Transverse colon (tissue), 4 donors: Measurements from ENCODE around the gene PET100. TPM values are rescaled to one million over a fixed set of nuclear protein-coding genes. Genes with fewer than 3 reads are reported as not detected.

Experiments used
- DNase-seq: peaks from one replicate; pipeline ENCODE4 v3.0.0-alpha.2; 2019
- H3K27ac ChIP-seq, 4 donors: fragments of 200-600 bp; sonication (generic); 2 replicates each; pipeline ENCODE4 v1.5.1; 2016 to 2018; ENCODE audit warnings: inconsistent platforms in 4 of 4
- H3K27me3 ChIP-seq: fragments of 200-600 bp; sonication (generic); 2 replicates; pipeline ENCODE4 v1.5.1; 2017; ENCODE audit warnings: inconsistent platforms
- H3K36me3 ChIP-seq, 4 donors: fragments of 200-600 bp; sonication (generic); 2 replicates each; pipeline ENCODE4 v1.5.1; 2017 to 2019; ENCODE audit warnings: inconsistent platforms in 4 of 4
- H3K4me1 ChIP-seq, 4 donors: fragments of 200-600 bp; sonication (generic); 2 replicates each; pipeline ENCODE4 v1.5.1; 2017 to 2020; ENCODE audit warnings: inconsistent platforms in 4 of 4
- H3K4me3 ChIP-seq, 4 donors: fragments of 200-600 bp; sonication (generic); 1 replicate in 1 of 4; 2 replicates in 3 of 4; pipeline versions ENCODE4 v1.5.1 to v1.6.1; 2017 to 2019; ENCODE audit warnings: inconsistent platforms in 4 of 4
- H3K9me3 ChIP-seq, 2 donors: fragments of 200-600 bp; sonication (generic); 2 replicates each; pipeline ENCODE4 v1.5.1; 2017 to 2019; ENCODE audit warnings: inconsistent platforms in 2 of 2
- CTCF ChIP-seq, 5 experiments: fragments of 200-600 bp in 3 of 5; fragments of 450-650 bp in 2 of 5; sonication (generic) in 3 of 5; IDR thresholded peaks; 1 replicate in 2 of 5; 2 replicates in 3 of 5; pipeline ENCODE4 v1.5.1; 2016 to 2017; ENCODE audit warnings: antibody characterized with exemption in 5 of 5, inconsistent platforms in 3 of 5, mild to moderate bottlenecking in 2 of 5, moderate library complexity in 1 of 5
- EP300 ChIP-seq: sonication (generic); formaldehyde crosslinking; IDR thresholded peaks from one replicate; pipeline ENCODE4 v1.6.1; 2017; ENCODE audit warnings: antibody characterized with exemption, low read depth
- POLR2A ChIP-seq: fragments of 450-650 bp; IDR thresholded peaks from one replicate; pipeline ENCODE4 v1.6.1; 2016; ENCODE audit warnings: antibody characterized with exemption, mild to moderate bottlenecking, moderate library complexity
- POLR2AphosphoS5 ChIP-seq, 3 donors: sonication (generic); formaldehyde crosslinking; IDR thresholded peaks; one replicate each; pipeline ENCODE4 v1.6.1; 2016; ENCODE audit warnings: antibody characterized with exemption in 3 of 3
- WGBS, 2 donors: methylation state at CpG; one replicate each; pipeline ENCODE4 v1.1.5; 2018; ENCODE audit warnings: low coverage in 1 of 2; 5-methylcytosine and 5-hydroxymethylcytosine counted together
- in situ Hi-C, 4 donors: fragments of 200-750 bp; cut with MboI; loops; one replicate each; pipeline versions ENCODE4 v1.15.0 to v1.15.1; 2017; ENCODE audit warnings: low sequenced_read_pairs in 3 of 4, low pct_ligation_motif_present in 1 of 4, low pct_unique_long_range_greater_than_20kb in 1 of 4
- intact Hi-C: fragments of 100-400 bp; cut with DNase I; formaldehyde crosslinking; loops from one replicate; pipeline ENCODE4 v1.15.1; 2023; ENCODE audit warnings: low total_unique reads
- total RNA-seq, 4 donors: library from RNA; depleted of rRNA; stranded (reverse); fragments of >200 nt; gene quantifications; one replicate each; pipeline ENCODE4 v1.1.0, GENCODE V29; 2016

Gene PET100
- total RNA-seq, 4 donors from 2014 or later = 16.4 to 48.0 TPM; not detected in 2

- no peak for TF ChIP-seq EP300
- no peak for TF ChIP-seq CTCF (IDR thresholded peaks at IDR 0.05)
- TF ChIP-seq POLR2A = no peak
- no peak for TF ChIP-seq POLR2AphosphoS5 (IDR thresholded peaks at IDR 0.05)
- H3K4me3 ChIP-seq = no peak overlapping the region
- H3K4me1 ChIP-seq = peaks cover 0 to 8% (median 5%) of the 10 kb centered on the region in 4 donors
- H3K27ac ChIP-seq = no peak overlapping the region
- no peaks in the 10 kb centered on the region for H3K9me3 ChIP-seq
- in situ Hi-C loops = no loop called here
- DNase-seq = no peak
- intact Hi-C loops = no loop called here
- WGBS, 2 donors = 81% methylated on average over 12 of the region's 12 CpGs; no CpG with 5 or more reads in 1 of the 2 donors
- no peaks in the 10 kb centered on the region for H3K36me3 ChIP-seq
- peaks cover 11% of the 10 kb centered on the region for H3K27me3 ChIP-seq
Measured at GRCh38 chr19:7638802-7639465, 9.3 kb downstream of the PET100 start.

- no peaks in the 10 kb centered on the region for H3K36me3 ChIP-seq
- in situ Hi-C loops (no loop called here), intact Hi-C loops (no loop called here)
- no peak for DNase-seq
- TF ChIP-seq EP300 = no peak
- no peak for TF ChIP-seq POLR2AphosphoS5 (IDR thresholded peaks at IDR 0.05)
- no peak for TF ChIP-seq CTCF (IDR thresholded peaks at IDR 0.05)
- no peak for TF ChIP-seq POLR2A
- peaks cover 0 to 8% (median 5%) of the 10 kb centered on the region in 4 donors for H3K4me1 ChIP-seq
- WGBS, 2 donors = 98 to 100% methylated on average over 8 to 13 of the region's 13 CpGs
- H3K27ac ChIP-seq = no peak overlapping the region
- H3K27me3 ChIP-seq = peaks cover 11% of the 10 kb centered on the region
- H3K4me3 ChIP-seq = no peak overlapping the region
- H3K9me3 ChIP-seq = no peaks in the 10 kb centered on the region
Measured at GRCh38 chr19:7639863-7640348, 10.3 kb downstream of the PET100 start.

DNA sequence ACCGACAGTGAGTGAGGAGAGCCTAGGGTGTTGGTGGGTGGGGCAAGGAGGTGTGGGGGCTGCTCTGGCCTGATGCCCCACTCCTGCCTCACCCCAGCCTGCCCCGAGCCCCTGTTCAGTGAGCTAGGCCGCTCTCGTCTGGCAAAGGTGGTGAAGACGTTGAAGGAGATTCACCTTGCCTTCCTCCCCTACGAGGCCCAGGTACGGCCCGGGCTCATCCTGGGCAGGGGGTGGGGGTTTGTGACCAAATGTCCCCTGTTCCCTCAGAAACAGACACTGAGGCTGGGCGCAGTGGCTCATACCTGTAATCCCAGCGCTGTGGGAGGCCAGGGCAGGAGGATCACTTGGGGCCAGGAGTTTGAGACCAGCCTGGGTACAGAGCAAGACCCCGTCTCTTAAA, 11.2 kb downstream of the PET100 start:
- 97 to 100% methylated on average over 1 to 11 of the region's 11 CpGs for whole genome bisulfite sequencing, 2 donors
- Histone ChIP-seq H3K27me3 (peaks cover 10% of the 10 kb centered on the region), H3K36me3 (no peaks in the 10 kb centered on the region), H3K4me3 (no peak overlapping the region), H3K4me1 (peaks cover 0 to 8% (median 5%) of the 10 kb centered on the region in 4 donors), H3K9me3 (no peaks in the 10 kb centered on the region), H3K27ac (no peak overlapping the region)
- TF ChIP-seq CTCF (IDR thresholded peaks at IDR 0.05) (no peak), POLR2A (no peak), POLR2AphosphoS5 (IDR thresholded peaks at IDR 0.05) (no peak), EP300 (no peak)
- DNase-seq = no peak
- in situ Hi-C loops (no loop called here), intact Hi-C loops (no loop called here)

- in situ Hi-C loops (no loop called here), intact Hi-C loops (no loop called here)
- 89% methylated on average over 42 of the region's 43 CpGs; no CpG with 5 or more reads in 1 of the 2 donors for WGBS, 2 donors
- peaks cover 8% of the 10 kb centered on the region for H3K27me3 ChIP-seq
- TF ChIP-seq CTCF (IDR thresholded peaks at IDR 0.05) (no peak), POLR2AphosphoS5 (IDR thresholded peaks at IDR 0.05) (no peak), EP300 (no peak), POLR2A (no peak)
- DNase-seq = no peak
- H3K36me3 ChIP-seq = no peaks in the 10 kb centered on the region
- H3K27ac ChIP-seq = no peak overlapping the region
- no peaks in the 10 kb centered on the region for H3K9me3 ChIP-seq
- H3K4me1 ChIP-seq = peaks cover 0 to 7% (median 4%) of the 10 kb centered on the region in 4 donors
- no peak overlapping the region for H3K4me3 ChIP-seq
Measured at GRCh38 chr19:7641290-7642276, 12.0 kb downstream of the PET100 start.
